GM23338 (cell line): ENCODE results near the gene KCNQ5. TPM values are rescaled to one million over a fixed set of nuclear protein-coding genes. Genes with fewer than 3 reads are reported as not detected.

Experiments used
- ATAC-seq: fragments of 200-7000 bp; cut with Tn5 transposase; 3 replicates; pipeline ENCODE4 v1.9.1; 2020
- DNase-seq: peaks from one replicate; pipeline ENCODE4 v3.0.0-alpha.2; 2015; ENCODE audit warnings: low spot score
- H2AFZ ChIP-seq: fragments of 200-600 bp; sonication (generic); 2 replicates; pipeline ENCODE4 v1.8.0; 2016; ENCODE audit warnings: antibody characterized with exemption, mild to moderate bottlenecking, moderate library complexity
- H3F3A ChIP-seq: fragments of 200-600 bp; sonication (generic); replicated peaks from 2 replicates; pipeline ENCODE4 v1.8.0; 2017; ENCODE audit warnings: antibody characterized with exemption, mixed run types, low read depth
- H3K27ac ChIP-seq: fragments of 200-600 bp; sonication (generic); 2 replicates; pipeline ENCODE4 v1.6.1; 2016; ENCODE audit warnings: low read depth
- H3K27me3 ChIP-seq: fragments of 200-600 bp; sonication (generic); 2 replicates; pipeline ENCODE4 v1.8.0; 2016; ENCODE audit warnings: mild to moderate bottlenecking, mixed run types, moderate library complexity; ENCODE audit not compliant: insufficient read depth
- H3K36me3 ChIP-seq: fragments of 200-600 bp; sonication (generic); 2 replicates; pipeline ENCODE4 v1.8.0; 2016; ENCODE audit warnings: mild to moderate bottlenecking; ENCODE audit not compliant: insufficient read depth
- H3K4me1 ChIP-seq: fragments of 200-600 bp; sonication (generic); 2 replicates; pipeline ENCODE4 v1.8.0; 2016; ENCODE audit warnings: mild to moderate bottlenecking, moderate library complexity; ENCODE audit not compliant: insufficient read depth
- H3K4me2 ChIP-seq: fragments of 200-600 bp; sonication (generic); 2 replicates; pipeline ENCODE4 v1.7.1; 2017; ENCODE audit warnings: mixed run types
- H3K4me3 ChIP-seq: fragments of 200-600 bp; sonication (generic); 2 replicates; pipeline ENCODE4 v1.6.1; 2016; ENCODE audit warnings: mixed run types
- H3K79me2 ChIP-seq: fragments of 200-600 bp; sonication (generic); replicated peaks from 2 replicates; pipeline ENCODE4 v1.8.0; 2017; ENCODE audit warnings: mild to moderate bottlenecking; ENCODE audit not compliant: insufficient read depth
- H3K9me2 ChIP-seq: fragments of 200-600 bp; sonication (generic); 2 replicates; pipeline ENCODE4 v1.8.0; 2017; ENCODE audit not compliant: insufficient read depth
- H4K20me1 ChIP-seq: fragments of 200-600 bp; sonication (generic); replicated peaks from 2 replicates; pipeline ENCODE4 v1.8.0; 2017; ENCODE audit warnings: mild to moderate bottlenecking; ENCODE audit not compliant: insufficient read depth
- H3K27ac Mint-ChIP-seq: 2 replicates; pipeline ENCODE4 v1.8.0; 2020; ENCODE audit warnings: inconsistent platforms, mild to moderate bottlenecking, moderate library complexity, mixed read lengths
- H3K27me3 Mint-ChIP-seq: 3 replicates; pipeline ENCODE4 v1.8.0; 2022; ENCODE audit warnings: low read depth, mild to moderate bottlenecking, moderate library complexity, mixed read lengths, inconsistent platforms; ENCODE audit not compliant: insufficient read depth, poor library complexity
- H3K36me3 Mint-ChIP-seq: 3 replicates; pipeline ENCODE4 v1.8.0; 2021; ENCODE audit warnings: low read depth, mild to moderate bottlenecking, inconsistent platforms, moderate library complexity, mixed read lengths
- H3K4me1 Mint-ChIP-seq: 3 replicates; pipeline ENCODE4 v1.8.0; 2020; ENCODE audit warnings: mild to moderate bottlenecking, inconsistent platforms, mixed read lengths
- H3K4me3 Mint-ChIP-seq: 3 replicates; pipeline ENCODE4 v1.8.0; 2021; ENCODE audit warnings: moderate library complexity, mild to moderate bottlenecking, inconsistent platforms, mixed read lengths
- H3K9me3 Mint-ChIP-seq: 3 replicates; pipeline ENCODE4 v1.8.0; 2020; ENCODE audit warnings: moderate library complexity, mild to moderate bottlenecking, inconsistent platforms, mixed read lengths
- CREB1 ChIP-seq: fragments of 250-450 bp; sonication (Bioruptor Pico); IDR thresholded peaks from 2 replicates; pipeline ENCODE4 v1.5.0; 2020; ENCODE audit warnings: low read depth, mild to moderate bottlenecking, moderate library complexity
- EZH2 ChIP-seq: fragments of 200-600 bp; sonication (generic); IDR thresholded peaks from one replicate; pipeline ENCODE4 v1.8.0; 2017; ENCODE audit warnings: antibody characterized with exemption, mild to moderate bottlenecking, low read depth; ENCODE audit not compliant: unreplicated experiment
- EZH2phosphoT487 ChIP-seq: fragments of 200-600 bp; sonication (generic); IDR thresholded peaks from one replicate; pipeline ENCODE4 v1.8.1; 2018; ENCODE audit warnings: antibody characterized with exemption; ENCODE audit not compliant: unreplicated experiment
- JUNB ChIP-seq: IDR thresholded peaks from one replicate; pipeline ENCODE4 v1.6.1; 2016; ENCODE audit warnings: antibody characterized with exemption; ENCODE audit not compliant: unreplicated experiment
- NANOG ChIP-seq: IDR thresholded peaks from 2 replicates; pipeline ENCODE4 v1.6.1; 2016; ENCODE audit warnings: antibody characterized with exemption, borderline replicate concordance
- POLR2AphosphoS5 ChIP-seq: IDR thresholded peaks from 2 replicates; pipeline ENCODE4 v1.6.1; 2016; ENCODE audit warnings: antibody characterized with exemption, low read depth
- STAT1 ChIP-seq: IDR thresholded peaks from one replicate; pipeline ENCODE4 v1.6.1; 2016; ENCODE audit warnings: antibody characterized with exemption; ENCODE audit not compliant: unreplicated experiment
- ZNF114 ChIP-seq: fragments of 250-450 bp; sonication (Bioruptor Pico); IDR thresholded peaks from 2 replicates; pipeline ENCODE4 v1.5.0; 2020; ENCODE audit warnings: mild to moderate bottlenecking, moderate library complexity
- ZNF331 ChIP-seq: fragments of 250-450 bp; sonication (Bioruptor Pico); IDR thresholded peaks from 2 replicates; pipeline ENCODE4 v1.5.0; 2020; ENCODE audit warnings: low read depth, mild to moderate bottlenecking, moderate library complexity
- polyA plus RNA-seq: library from polyadenylated mRNA; unstranded; fragments of >200 nt; fragmentation: Nextera tagmentation; extraction: Ambion mirVana; gene quantifications from 2 replicates; pipeline ENCODE4 v1.2.1, GENCODE V29; 2016
- total RNA-seq: library from RNA; depleted of rRNA; stranded (reverse); fragments of >200 nt; shearing (Covaris generic); gene quantifications from 2 replicates; pipeline ENCODE4 v1.2.3, GENCODE V29; 2014
- TF ChIP-seq, protein P1 (sequence below): IDR thresholded peaks from 2 replicates; pipeline ENCODE4 v1.6.1; 2016; ENCODE audit warnings: antibody characterized with exemption
- TF ChIP-seq, protein P2 (sequence below): IDR thresholded peaks from one replicate; pipeline ENCODE4 v1.6.1; 2018; ENCODE audit warnings: antibody characterized with exemption; ENCODE audit not compliant: unreplicated experiment
- TF ChIP-seq, protein P3 (sequence below): fragments of 250-450 bp; sonication (Bioruptor Pico); IDR thresholded peaks from 2 replicates; pipeline ENCODE4 v1.5.0; 2020; ENCODE audit warnings: mild to moderate bottlenecking, moderate library complexity
- TF ChIP-seq, protein P4 (sequence below), 2 experiments: fragments of 200-600 bp in 1 of 2; sonication (generic) in 1 of 2; conservative IDR thresholded peaks; 2 replicates each; pipeline versions ENCODE4 v1.5.1 to v1.6.1; 2016 to 2017; ENCODE audit warnings: antibody characterized with exemption in 2 of 2, low read depth in 2 of 2, mild to moderate bottlenecking in 2 of 2, moderate library complexity in 1 of 2

The KCNQ5 gene
- total and polyA plus RNA-seq, 2 experiments from 2014 or later, result 0.68 to 0.87 TPM

DNA sequence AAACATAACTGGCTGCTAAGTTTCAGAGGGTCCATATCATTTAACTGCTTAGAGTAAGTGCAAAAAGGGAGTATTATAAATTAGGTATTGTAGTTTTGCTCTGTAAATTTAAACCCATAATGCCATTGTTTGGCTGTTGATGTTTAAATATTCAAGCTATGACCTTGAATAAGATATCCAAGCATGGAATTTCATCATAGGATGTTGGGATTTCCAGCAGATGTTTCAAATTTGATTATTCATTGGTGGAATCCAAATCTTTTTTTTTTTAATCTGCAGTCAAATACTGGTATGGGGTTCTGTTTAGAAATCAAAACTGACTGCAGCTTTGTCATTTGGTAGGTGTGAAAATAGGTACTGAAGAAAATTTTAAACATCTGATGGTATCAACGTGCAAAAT is 442.4 kb downstream of the KCNQ5 start:
- H3K27me3 ChIP-seq, result no peaks in the 10 kb centered on the region
- no peak for TF ChIP-seq CREB1 (CRISPR knock-in tag)
- no peak for TF ChIP-seq STAT1
- TF ChIP-seq, protein P1, sequence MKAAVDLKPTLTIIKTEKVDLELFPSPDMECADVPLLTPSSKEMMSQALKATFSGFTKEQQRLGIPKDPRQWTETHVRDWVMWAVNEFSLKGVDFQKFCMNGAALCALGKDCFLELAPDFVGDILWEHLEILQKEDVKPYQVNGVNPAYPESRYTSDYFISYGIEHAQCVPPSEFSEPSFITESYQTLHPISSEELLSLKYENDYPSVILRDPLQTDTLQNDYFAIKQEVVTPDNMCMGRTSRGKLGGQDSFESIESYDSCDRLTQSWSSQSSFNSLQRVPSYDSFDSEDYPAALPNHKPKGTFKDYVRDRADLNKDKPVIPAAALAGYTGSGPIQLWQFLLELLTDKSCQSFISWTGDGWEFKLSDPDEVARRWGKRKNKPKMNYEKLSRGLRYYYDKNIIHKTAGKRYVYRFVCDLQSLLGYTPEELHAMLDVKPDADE, result no peak
- no peak for TF ChIP-seq EZH2
- no peak for TF ChIP-seq POLR2AphosphoS5
- TF ChIP-seq, protein P2, sequence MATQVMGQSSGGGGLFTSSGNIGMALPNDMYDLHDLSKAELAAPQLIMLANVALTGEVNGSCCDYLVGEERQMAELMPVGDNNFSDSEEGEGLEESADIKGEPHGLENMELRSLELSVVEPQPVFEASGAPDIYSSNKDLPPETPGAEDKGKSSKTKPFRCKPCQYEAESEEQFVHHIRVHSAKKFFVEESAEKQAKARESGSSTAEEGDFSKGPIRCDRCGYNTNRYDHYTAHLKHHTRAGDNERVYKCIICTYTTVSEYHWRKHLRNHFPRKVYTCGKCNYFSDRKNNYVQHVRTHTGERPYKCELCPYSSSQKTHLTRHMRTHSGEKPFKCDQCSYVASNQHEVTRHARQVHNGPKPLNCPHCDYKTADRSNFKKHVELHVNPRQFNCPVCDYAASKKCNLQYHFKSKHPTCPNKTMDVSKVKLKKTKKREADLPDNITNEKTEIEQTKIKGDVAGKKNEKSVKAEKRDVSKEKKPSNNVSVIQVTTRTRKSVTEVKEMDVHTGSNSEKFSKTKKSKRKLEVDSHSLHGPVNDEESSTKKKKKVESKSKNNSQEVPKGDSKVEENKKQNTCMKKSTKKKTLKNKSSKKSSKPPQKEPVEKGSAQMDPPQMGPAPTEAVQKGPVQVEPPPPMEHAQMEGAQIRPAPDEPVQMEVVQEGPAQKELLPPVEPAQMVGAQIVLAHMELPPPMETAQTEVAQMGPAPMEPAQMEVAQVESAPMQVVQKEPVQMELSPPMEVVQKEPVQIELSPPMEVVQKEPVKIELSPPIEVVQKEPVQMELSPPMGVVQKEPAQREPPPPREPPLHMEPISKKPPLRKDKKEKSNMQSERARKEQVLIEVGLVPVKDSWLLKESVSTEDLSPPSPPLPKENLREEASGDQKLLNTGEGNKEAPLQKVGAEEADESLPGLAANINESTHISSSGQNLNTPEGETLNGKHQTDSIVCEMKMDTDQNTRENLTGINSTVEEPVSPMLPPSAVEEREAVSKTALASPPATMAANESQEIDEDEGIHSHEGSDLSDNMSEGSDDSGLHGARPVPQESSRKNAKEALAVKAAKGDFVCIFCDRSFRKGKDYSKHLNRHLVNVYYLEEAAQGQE, result no peak
- TF ChIP-seq NANOG, result no peak
- no peak for TF ChIP-seq JUNB
- TF ChIP-seq, protein P3, sequence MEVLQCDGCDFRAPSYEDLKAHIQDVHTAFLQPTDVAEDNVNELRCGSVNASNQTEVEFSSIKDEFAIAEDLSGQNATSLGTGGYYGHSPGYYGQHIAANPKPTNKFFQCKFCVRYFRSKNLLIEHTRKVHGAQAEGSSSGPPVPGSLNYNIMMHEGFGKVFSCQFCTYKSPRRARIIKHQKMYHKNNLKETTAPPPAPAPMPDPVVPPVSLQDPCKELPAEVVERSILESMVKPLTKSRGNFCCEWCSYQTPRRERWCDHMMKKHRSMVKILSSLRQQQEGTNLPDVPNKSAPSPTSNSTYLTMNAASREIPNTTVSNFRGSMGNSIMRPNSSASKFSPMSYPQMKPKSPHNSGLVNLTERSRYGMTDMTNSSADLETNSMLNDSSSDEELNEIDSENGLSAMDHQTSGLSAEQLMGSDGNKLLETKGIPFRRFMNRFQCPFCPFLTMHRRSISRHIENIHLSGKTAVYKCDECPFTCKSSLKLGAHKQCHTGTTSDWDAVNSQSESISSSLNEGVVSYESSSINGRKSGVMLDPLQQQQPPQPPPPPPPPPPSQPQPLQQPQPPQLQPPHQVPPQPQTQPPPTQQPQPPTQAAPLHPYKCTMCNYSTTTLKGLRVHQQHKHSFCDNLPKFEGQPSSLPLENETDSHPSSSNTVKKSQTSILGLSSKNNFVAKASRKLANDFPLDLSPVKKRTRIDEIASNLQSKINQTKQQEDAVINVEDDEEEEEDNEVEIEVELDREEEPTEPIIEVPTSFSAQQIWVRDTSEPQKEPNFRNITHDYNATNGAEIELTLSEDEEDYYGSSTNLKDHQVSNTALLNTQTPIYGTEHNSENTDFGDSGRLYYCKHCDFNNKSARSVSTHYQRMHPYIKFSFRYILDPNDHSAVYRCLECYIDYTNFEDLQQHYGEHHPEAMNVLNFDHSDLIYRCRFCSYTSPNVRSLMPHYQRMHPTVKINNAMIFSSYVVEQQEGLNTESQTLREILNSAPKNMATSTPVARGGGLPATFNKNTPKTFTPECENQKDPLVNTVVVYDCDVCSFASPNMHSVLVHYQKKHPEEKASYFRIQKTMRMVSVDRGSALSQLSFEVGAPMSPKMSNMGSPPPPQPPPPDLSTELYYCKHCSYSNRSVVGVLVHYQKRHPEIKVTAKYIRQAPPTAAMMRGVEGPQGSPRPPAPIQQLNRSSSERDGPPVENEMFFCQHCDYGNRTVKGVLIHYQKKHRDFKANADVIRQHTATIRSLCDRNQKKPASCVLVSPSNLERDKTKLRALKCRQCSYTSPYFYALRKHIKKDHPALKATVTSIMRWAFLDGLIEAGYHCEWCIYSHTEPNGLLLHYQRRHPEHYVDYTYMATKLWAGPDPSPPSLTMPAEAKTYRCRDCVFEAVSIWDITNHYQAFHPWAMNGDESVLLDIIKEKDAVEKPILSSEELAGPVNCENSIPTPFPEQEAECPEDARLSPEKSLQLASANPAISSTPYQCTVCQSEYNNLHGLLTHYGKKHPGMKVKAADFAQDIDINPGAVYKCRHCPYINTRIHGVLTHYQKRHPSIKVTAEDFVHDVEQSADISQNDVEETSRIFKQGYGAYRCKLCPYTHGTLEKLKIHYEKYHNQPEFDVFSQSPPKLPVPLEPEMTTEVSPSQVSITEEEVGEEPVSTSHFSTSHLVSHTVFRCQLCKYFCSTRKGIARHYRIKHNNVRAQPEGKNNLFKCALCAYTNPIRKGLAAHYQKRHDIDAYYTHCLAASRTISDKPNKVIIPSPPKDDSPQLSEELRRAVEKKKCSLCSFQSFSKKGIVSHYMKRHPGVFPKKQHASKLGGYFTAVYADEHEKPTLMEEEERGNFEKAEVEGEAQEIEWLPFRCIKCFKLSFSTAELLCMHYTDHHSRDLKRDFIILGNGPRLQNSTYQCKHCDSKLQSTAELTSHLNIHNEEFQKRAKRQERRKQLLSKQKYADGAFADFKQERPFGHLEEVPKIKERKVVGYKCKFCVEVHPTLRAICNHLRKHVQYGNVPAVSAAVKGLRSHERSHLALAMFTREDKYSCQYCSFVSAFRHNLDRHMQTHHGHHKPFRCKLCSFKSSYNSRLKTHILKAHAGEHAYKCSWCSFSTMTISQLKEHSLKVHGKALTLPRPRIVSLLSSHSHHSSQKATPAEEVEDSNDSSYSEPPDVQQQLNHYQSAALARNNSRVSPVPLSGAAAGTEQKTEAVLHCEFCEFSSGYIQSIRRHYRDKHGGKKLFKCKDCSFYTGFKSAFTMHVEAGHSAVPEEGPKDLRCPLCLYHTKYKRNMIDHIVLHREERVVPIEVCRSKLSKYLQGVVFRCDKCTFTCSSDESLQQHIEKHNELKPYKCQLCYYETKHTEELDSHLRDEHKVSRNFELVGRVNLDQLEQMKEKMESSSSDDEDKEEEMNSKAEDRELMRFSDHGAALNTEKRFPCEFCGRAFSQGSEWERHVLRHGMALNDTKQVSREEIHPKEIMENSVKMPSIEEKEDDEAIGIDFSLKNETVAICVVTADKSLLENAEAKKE (CRISPR knock-in tag), result no peak
- TF ChIP-seq ZNF331 (CRISPR knock-in tag), result no peak
- TF ChIP-seq, protein P4, sequence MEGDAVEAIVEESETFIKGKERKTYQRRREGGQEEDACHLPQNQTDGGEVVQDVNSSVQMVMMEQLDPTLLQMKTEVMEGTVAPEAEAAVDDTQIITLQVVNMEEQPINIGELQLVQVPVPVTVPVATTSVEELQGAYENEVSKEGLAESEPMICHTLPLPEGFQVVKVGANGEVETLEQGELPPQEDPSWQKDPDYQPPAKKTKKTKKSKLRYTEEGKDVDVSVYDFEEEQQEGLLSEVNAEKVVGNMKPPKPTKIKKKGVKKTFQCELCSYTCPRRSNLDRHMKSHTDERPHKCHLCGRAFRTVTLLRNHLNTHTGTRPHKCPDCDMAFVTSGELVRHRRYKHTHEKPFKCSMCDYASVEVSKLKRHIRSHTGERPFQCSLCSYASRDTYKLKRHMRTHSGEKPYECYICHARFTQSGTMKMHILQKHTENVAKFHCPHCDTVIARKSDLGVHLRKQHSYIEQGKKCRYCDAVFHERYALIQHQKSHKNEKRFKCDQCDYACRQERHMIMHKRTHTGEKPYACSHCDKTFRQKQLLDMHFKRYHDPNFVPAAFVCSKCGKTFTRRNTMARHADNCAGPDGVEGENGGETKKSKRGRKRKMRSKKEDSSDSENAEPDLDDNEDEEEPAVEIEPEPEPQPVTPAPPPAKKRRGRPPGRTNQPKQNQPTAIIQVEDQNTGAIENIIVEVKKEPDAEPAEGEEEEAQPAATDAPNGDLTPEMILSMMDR (conservative IDR thresholded peaks at IDR 0.05; ENCODE audit: low read depth in 2 of 2), result no peak
- no peak for TF ChIP-seq EZH2phosphoT487
- TF ChIP-seq ZNF114 (CRISPR knock-in tag), result no peak
- Mint-ChIP-seq H3K4me1 (no peaks in the 10 kb centered on the region), H3K27ac (no peak overlapping the region), H3K4me3 (no peak overlapping the region), H3K9me3 (no peaks in the 10 kb centered on the region), H3K27me3 (no peaks in the 10 kb centered on the region), H3K36me3 (no peaks in the 10 kb centered on the region)
- no peak overlapping the region for H3K4me2 ChIP-seq
- H3K27ac ChIP-seq, result no peak overlapping the region
- ATAC-seq, result no peak
- H3K4me1 ChIP-seq, result no peaks in the 10 kb centered on the region
- H3K9me2 ChIP-seq, result no peaks in the 10 kb centered on the region
- DNase-seq, result no peak
- no peaks in the 10 kb centered on the region for H4K20me1 ChIP-seq
- H3K36me3 ChIP-seq, result no peaks in the 10 kb centered on the region
- no peaks in the 10 kb centered on the region for H3F3A ChIP-seq
- H3K79me2 ChIP-seq, result no peaks in the 10 kb centered on the region
- no peak overlapping the region for H3K4me3 ChIP-seq
- H2AFZ ChIP-seq, result no peak overlapping the region
